SK-N-MC (cell line): ENCODE results near the gene SLC30A2.

ENCODE experiments used
- EZH2 ChIP-seq: fragments of 200-600 bp; sonication (generic); IDR thresholded peaks from one replicate; pipeline ENCODE4 v1.6.1; 2017; ENCODE audit warnings: antibody characterized with exemption
- FOXP2 ChIP-seq: optimal IDR thresholded peaks from 2 replicates; pipeline ENCODE3; 2011; ENCODE audit warnings: mild to moderate bottlenecking, moderate library complexity; ENCODE audit not compliant: insufficient read depth; ENCODE audit errors: extremely low read length, control extremely low read depth

- TF ChIP-seq EZH2 (no peak), FOXP2 (no peak)
Measured at GRCh38 chr1:26092422-26092821, 46.5 kb upstream of the SLC30A2 start.
